Measurements from ENCODE around the gene IDH2.
"Not testable (repeated sequence)": the region's sequence is repeated elsewhere in the genome, so short reads cannot be mapped to it uniquely, and the experiment has no call there.

Gene IDH2

DNA sequence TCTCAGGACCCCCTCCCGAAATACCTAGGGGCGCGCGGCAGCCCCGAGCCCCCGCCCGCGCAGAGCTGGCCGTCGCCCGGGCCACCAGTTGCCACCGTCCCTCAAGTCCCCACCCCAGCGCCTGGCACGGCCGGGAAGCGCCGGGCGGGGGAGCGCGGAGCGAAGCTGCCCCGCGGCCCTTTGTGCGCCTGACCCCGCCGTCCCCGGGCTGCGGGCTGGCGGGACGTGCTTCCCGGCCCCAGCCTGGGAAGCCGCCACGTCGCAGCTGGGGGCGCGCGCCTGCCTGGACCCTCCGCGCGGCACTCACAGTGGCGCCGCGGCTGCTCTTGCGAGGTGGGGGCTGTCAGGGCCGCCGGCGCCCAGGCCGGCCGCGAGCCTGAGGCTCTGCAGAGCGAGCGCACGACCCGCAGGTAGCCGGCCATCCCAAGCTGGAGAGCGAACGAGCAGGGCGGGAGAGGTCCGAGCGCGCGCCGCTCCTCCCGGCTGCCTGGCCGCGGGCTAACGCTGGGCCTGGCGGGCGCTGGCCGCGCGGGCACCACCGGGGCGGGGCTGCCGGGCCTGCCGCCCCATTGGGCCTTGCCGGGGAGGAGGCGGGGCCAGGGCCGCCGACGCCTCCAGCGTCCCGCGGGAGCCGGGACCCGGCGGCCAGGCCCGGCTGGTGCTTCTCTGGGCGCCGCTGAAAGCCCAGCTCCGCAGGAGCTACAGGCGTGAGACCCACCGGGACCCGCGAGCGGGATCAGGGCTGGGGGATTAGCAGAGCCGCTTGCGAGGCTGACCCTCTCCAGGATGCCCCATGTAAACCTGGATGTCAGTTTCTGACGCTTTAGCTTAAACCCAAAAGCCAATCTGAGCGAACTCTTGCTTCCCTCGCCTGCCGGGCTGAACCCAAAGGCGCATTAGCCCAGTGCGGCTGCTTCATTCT lies at the start of gene IDH2:
TSS of gene IDH2 (minus strand) at position 500 of the 922 bp plus-strand sequence. CDS start at position 422, 78 bp downstream.
- Histone ChIP-seq H3K4me3 (ENCODE audit: low read length in 2 of 2) (peak within 1 kb of the TSS; percentile 70 to 88), H3K27me3 (ENCODE audit: control insufficient read depth in 2 of 2, insufficient read depth in 2 of 2, low read length in 2 of 2) (no peaks in the 10 kb centered on the region), H3K9ac (ENCODE audit: low read depth in 1 of 2, low read length in 2 of 2) (peak within 1 kb of the TSS; percentile 92 to 95), H3K4me1 (ENCODE audit: control insufficient read depth in 2 of 2, insufficient read depth in 2 of 2, low read length in 2 of 2) (peaks cover 22 to 35% of the 10 kb centered on the region in 2 donors), H3K9me3 (ENCODE audit: control insufficient read depth in 2 of 2, low read length in 2 of 2) (no peaks in the 10 kb centered on the region), H3K27ac (ENCODE audit: low read depth in 2 of 2, low read length in 2 of 2) (peak within 1 kb of the TSS; percentile 83 to 89), H3K36me3 (ENCODE audit: control insufficient read depth in 2 of 2, insufficient read depth in 2 of 2, low read length in 2 of 2) (no peaks in the 10 kb centered on the region)

DNA sequence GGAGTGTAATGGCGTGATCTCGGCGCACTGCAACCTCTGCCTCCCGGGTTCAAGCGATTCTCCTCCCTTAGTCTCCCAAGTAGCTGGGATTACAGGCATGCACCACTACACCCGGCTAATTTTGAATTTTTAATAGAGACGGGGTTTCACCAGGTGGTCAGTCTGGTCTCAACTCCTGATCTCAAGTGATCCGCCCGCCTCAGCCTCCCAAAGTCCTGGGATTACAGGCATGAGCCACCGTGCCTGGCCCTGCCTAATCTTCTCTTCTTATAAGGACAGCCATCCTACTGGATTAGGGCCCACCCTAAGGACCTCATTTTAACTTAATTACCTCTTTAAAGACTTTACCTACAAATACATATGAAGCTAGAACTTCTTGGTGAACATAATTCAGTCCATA lies 48.3 kb upstream of the IDH2 start:
- peaks cover 10 to 13% of the 10 kb centered on the region in 2 donors for H3K4me1 ChIP-seq (ENCODE audit: control insufficient read depth in 2 of 2, insufficient read depth in 2 of 2, low read length in 2 of 2)
- H3K4me3 ChIP-seq (ENCODE audit: low read length in 2 of 2); H3K27me3 ChIP-seq (ENCODE audit: control insufficient read depth in 2 of 2, insufficient read depth in 2 of 2, low read length in 2 of 2); H3K27ac ChIP-seq (ENCODE audit: low read depth in 2 of 2, low read length in 2 of 2); H3K9ac ChIP-seq (ENCODE audit: low read depth in 1 of 2, low read length in 2 of 2); H3K9me3 ChIP-seq (ENCODE audit: control insufficient read depth in 2 of 2, low read length in 2 of 2); H3K36me3 ChIP-seq (ENCODE audit: control insufficient read depth in 2 of 2, insufficient read depth in 2 of 2, low read length in 2 of 2): not testable (repeated sequence)

DNA sequence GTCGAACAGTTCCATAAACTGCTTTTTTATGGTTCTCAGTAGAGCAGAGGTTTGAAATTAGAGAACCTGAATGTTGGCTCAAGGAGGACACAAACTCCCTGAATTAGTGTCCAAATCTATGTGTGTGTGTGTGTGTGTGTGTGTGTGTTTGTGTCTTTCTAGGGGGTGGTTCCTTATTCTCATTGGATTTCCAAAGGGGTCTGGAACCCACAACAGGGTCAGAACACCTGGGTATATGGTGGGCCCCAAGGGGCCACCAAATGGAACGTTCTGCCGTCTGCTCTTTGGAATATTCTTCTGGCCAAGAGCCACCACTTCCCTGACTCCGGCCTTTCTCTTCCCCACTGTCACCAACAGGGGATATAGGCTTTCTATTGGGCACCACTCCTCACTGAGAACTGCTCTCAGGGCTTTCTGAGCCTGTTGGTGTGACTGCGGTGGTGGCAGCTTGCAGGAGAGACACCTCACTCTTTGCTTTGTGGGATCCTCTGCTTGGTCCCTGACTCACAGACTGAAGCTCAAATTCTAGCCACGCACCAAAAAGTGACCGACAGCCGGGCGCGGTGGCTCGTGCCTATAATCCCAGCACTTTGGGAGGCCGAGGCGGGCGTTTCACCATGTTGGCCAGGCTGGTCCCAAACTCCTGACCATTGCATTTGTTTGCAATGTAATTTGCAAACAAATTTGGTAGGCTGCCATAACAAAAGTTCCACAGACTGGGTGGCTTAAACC lies 47.5 kb upstream of the IDH2 start:
- Histone ChIP-seq H3K9ac (ENCODE audit: low read depth in 1 of 2, low read length in 2 of 2) (no peak overlapping the region), H3K4me1 (ENCODE audit: control insufficient read depth in 2 of 2, insufficient read depth in 2 of 2, low read length in 2 of 2) (peaks cover 4 to 6% of the 10 kb centered on the region in 2 donors), H3K9me3 (ENCODE audit: control insufficient read depth in 2 of 2, low read length in 2 of 2) (no peaks in the 10 kb centered on the region), H3K27me3 (ENCODE audit: control insufficient read depth in 2 of 2, insufficient read depth in 2 of 2, low read length in 2 of 2) (no peaks in the 10 kb centered on the region), H3K27ac (ENCODE audit: low read depth in 2 of 2, low read length in 2 of 2) (no peak overlapping the region), H3K36me3 (ENCODE audit: control insufficient read depth in 2 of 2, insufficient read depth in 2 of 2, low read length in 2 of 2) (no peaks in the 10 kb centered on the region), H3K4me3 (ENCODE audit: low read length in 2 of 2) (no peak overlapping the region)

DNA sequence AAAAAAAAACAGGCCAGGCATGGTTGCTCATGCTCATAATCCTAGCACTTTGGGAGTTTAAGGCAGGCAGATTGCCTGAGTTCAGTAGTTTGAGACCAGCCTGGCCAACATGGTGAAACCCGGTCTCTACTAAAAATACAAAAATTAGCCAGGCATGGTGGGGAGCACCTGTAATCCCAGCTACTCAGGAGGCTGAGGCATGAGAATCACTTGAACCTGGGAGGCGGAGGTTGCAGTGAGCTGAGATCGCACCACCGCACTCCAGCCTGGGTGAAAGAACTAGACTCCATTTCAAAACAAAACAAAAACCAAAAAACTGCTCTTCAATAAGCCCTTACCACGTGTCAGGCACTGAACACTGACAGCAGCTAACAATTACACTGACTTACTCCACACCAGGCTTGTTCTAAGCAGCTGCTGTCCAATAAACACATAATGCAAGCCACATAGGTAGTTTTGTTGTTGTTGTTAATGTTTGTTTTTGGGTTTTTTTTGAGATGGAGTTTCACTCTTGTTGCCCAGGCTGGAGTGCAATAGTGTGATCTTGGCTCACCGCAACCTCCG lies 44.0 kb upstream of the IDH2 start:
- H3K9me3 ChIP-seq (ENCODE audit: control insufficient read depth in 2 of 2, low read length in 2 of 2); H3K9ac ChIP-seq (ENCODE audit: low read depth in 1 of 2, low read length in 2 of 2); H3K27me3 ChIP-seq (ENCODE audit: control insufficient read depth in 2 of 2, insufficient read depth in 2 of 2, low read length in 2 of 2); H3K27ac ChIP-seq (ENCODE audit: low read depth in 2 of 2, low read length in 2 of 2); H3K36me3 ChIP-seq (ENCODE audit: control insufficient read depth in 2 of 2, insufficient read depth in 2 of 2, low read length in 2 of 2); H3K4me3 ChIP-seq (ENCODE audit: low read length in 2 of 2): not testable (repeated sequence)
- H3K4me1 ChIP-seq (ENCODE audit: control insufficient read depth in 2 of 2, insufficient read depth in 2 of 2, low read length in 2 of 2) = peaks cover 11 to 12% of the 10 kb centered on the region in 2 donors

DNA sequence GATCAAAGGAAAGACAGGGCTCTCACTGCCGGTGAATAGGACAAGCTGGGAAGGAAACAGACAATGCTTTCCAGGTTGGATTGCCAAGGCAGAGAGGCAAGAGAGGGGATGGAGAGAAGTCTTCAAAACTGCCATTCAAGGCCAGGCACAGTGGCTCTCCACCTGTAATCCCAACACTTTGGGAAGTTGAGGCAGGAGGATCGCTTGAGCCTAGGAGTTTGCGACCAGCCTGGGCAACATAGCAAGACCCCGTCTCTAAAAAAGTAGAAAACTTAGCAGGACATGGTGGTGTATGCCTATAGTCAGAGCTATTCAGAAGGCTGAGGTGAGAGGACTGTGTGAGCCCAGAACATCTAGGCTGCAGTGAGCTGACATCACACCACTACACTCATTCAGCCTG lies 43.5 kb upstream of the IDH2 start:
- H3K36me3 ChIP-seq (ENCODE audit: control insufficient read depth in 2 of 2, insufficient read depth in 2 of 2, low read length in 2 of 2) = no peaks in the 10 kb centered on the region
- H3K9me3 ChIP-seq (ENCODE audit: control insufficient read depth in 2 of 2, low read length in 2 of 2) = no peaks in the 10 kb centered on the region
- no peaks in the 10 kb centered on the region for H3K27me3 ChIP-seq (ENCODE audit: control insufficient read depth in 2 of 2, insufficient read depth in 2 of 2, low read length in 2 of 2)
- no peak overlapping the region for H3K27ac ChIP-seq (ENCODE audit: low read depth in 2 of 2, low read length in 2 of 2)
- peaks cover 11 to 12% of the 10 kb centered on the region in 2 donors for H3K4me1 ChIP-seq (ENCODE audit: control insufficient read depth in 2 of 2, insufficient read depth in 2 of 2, low read length in 2 of 2)
- H3K9ac ChIP-seq (ENCODE audit: low read depth in 1 of 2, low read length in 2 of 2) = no peak overlapping the region
- no peak overlapping the region for H3K4me3 ChIP-seq (ENCODE audit: low read length in 2 of 2)

DNA sequence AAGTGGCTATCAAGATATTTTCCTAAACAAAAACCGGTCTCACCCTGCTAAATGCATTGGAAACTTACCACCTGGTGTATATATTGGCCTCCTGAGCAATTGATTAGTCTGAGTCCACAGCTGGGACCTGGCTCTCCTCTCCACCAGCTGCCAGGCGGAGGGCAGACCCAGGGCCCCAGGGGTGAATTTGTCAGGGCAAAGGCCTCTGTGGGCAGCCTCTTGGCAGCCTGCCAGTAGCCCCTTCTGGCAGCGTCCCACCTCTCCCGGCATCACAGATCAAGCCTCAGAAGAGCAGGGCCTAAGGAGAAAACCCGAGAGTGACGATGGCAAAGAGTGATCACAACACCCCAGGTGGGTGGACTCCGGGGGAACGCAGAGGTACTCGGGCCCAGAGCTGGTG lies 43.0 kb upstream of the IDH2 start:
- Histone ChIP-seq H3K36me3 (ENCODE audit: control insufficient read depth in 2 of 2, insufficient read depth in 2 of 2, low read length in 2 of 2) (no peaks in the 10 kb centered on the region), H3K9ac (ENCODE audit: low read depth in 1 of 2, low read length in 2 of 2) (no peak overlapping the region), H3K27me3 (ENCODE audit: control insufficient read depth in 2 of 2, insufficient read depth in 2 of 2, low read length in 2 of 2) (no peaks in the 10 kb centered on the region), H3K4me3 (ENCODE audit: low read length in 2 of 2) (no peak overlapping the region), H3K27ac (ENCODE audit: low read depth in 2 of 2, low read length in 2 of 2) (no peak overlapping the region), H3K9me3 (ENCODE audit: control insufficient read depth in 2 of 2, low read length in 2 of 2) (no peaks in the 10 kb centered on the region), H3K4me1 (ENCODE audit: control insufficient read depth in 2 of 2, insufficient read depth in 2 of 2, low read length in 2 of 2) (peaks cover 11 to 12% of the 10 kb centered on the region in 2 donors)

DNA sequence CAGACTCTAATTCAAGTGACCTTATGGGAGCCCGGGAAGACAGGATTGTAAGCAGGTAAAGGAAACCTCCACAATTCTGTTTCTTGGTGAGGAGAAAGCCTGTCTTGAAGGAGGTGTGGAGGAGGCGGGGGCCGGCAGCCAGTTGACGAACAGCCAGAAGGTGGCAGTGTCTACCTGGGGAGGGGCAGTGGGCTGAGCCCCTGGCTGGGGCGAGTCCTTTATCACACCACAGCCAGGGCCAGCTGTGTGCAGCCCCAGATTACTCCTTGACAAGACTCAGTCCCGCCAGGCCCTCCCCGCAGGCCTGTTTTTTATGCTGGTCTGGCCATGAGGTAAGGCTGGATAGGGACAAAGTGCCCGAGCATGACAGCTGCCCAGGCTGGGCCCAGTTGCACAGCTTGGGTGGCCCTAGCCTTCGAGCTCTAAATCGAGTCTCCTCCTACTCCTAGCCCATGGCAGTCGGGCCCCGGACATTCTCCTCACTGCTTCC lies 40.9 kb upstream of the IDH2 start:
- no peaks in the 10 kb centered on the region for H3K27me3 ChIP-seq (ENCODE audit: control insufficient read depth in 2 of 2, insufficient read depth in 2 of 2, low read length in 2 of 2)
- H3K9ac ChIP-seq (ENCODE audit: low read depth in 1 of 2, low read length in 2 of 2) = peak overlapping the region in 1 of 2 donors; percentile 24
- no peaks in the 10 kb centered on the region for H3K9me3 ChIP-seq (ENCODE audit: control insufficient read depth in 2 of 2, low read length in 2 of 2)
- peaks cover 5 to 9% of the 10 kb centered on the region in 2 donors for H3K4me1 ChIP-seq (ENCODE audit: control insufficient read depth in 2 of 2, insufficient read depth in 2 of 2, low read length in 2 of 2)
- H3K36me3 ChIP-seq (ENCODE audit: control insufficient read depth in 2 of 2, insufficient read depth in 2 of 2, low read length in 2 of 2) = no peaks in the 10 kb centered on the region
- no peak overlapping the region for H3K27ac ChIP-seq (ENCODE audit: low read depth in 2 of 2, low read length in 2 of 2)
- peak overlapping the region in 1 of 2 donors; percentile 7 for H3K4me3 ChIP-seq (ENCODE audit: low read length in 2 of 2)

DNA sequence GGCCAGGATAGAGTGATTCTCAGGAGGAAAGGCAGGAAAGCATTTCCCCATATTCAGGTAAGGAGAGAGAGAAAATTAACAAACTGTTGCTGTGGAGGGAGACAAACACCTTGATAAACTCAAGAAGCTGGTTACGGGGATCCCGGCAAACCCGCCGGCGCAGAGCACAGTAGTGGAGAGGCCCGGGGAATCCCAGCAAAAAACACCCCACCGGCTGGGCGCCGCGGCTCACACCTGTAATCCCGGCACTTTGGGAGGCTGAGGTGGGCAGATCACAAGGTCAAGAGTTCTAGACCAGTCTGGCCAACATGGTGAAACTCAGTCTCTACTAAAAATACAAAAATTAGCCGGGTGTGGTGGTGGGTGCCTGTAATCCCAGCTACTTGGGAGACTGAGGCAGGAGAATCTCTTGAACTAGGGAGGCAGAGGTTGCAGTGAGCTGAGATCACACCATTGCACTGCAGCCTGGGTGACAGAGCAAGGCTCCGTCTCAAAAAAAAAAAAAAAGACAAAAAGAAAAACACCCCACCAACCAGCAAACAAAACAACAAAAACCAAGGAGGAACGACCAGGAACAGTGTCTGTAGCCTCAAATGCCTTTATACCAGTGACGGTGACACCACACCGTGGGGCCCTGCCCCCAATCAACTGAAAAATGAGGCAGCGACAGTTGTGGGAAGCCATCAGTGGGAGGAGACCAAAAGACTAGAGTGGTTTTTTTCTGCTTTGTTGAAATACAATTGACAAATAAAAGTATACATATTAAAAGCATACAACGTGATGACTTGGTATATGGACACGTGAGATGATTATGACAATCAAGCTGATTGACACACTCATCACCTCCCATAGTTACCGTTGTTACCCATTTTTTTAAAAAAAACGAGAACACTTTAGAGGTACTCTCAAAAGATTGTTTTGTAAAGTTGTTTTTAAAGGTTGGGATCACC lies 40.2 kb upstream of the IDH2 start:
- Histone ChIP-seq H3K9ac (ENCODE audit: low read depth in 1 of 2, low read length in 2 of 2) (no peak overlapping the region), H3K36me3 (ENCODE audit: control insufficient read depth in 2 of 2, insufficient read depth in 2 of 2, low read length in 2 of 2) (no peaks in the 10 kb centered on the region)

DNA sequence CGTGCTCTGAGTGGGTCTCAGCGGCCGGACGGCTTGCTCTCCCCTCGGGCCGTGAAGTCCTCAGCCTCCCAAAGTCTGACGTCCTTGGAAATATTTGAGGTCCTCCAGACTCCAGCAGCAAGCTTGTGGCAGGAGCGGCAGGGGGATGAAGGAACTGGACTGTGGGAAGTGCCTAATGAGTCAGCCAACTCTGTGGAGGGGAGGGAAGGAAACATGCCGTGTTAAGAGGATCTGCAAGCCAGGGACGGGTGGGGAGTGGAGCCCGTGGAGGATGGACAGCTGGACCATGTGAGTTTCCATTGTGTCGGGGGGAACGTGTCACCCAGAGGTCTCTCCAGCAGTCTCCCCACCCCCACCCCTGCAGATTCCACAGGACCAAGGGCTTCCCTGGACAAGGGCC lies 39.4 kb upstream of the IDH2 start:
- Histone ChIP-seq H3K36me3 (ENCODE audit: control insufficient read depth in 2 of 2, insufficient read depth in 2 of 2, low read length in 2 of 2) (no peaks in the 10 kb centered on the region), H3K27ac (ENCODE audit: low read depth in 2 of 2, low read length in 2 of 2) (no peak overlapping the region), H3K27me3 (ENCODE audit: control insufficient read depth in 2 of 2, insufficient read depth in 2 of 2, low read length in 2 of 2) (no peaks in the 10 kb centered on the region), H3K9ac (ENCODE audit: low read depth in 1 of 2, low read length in 2 of 2) (no peak overlapping the region), H3K4me1 (ENCODE audit: control insufficient read depth in 2 of 2, insufficient read depth in 2 of 2, low read length in 2 of 2) (peaks cover 5 to 9% of the 10 kb centered on the region in 2 donors), H3K4me3 (ENCODE audit: low read length in 2 of 2) (no peak overlapping the region), H3K9me3 (ENCODE audit: control insufficient read depth in 2 of 2, low read length in 2 of 2) (no peaks in the 10 kb centered on the region)

More for the DNA sequence above, 40.2 kb upstream of the IDH2 start:
- no peaks in the 10 kb centered on the region for H3K9me3 ChIP-seq (ENCODE audit: control insufficient read depth in 2 of 2, low read length in 2 of 2)
- peaks cover 5 to 9% of the 10 kb centered on the region in 2 donors for H3K4me1 ChIP-seq (ENCODE audit: control insufficient read depth in 2 of 2, insufficient read depth in 2 of 2, low read length in 2 of 2)
- H3K4me3 ChIP-seq (ENCODE audit: low read length in 2 of 2) = no peak overlapping the region
- H3K27me3 ChIP-seq (ENCODE audit: control insufficient read depth in 2 of 2, insufficient read depth in 2 of 2, low read length in 2 of 2) = no peaks in the 10 kb centered on the region
- no peak overlapping the region for H3K27ac ChIP-seq (ENCODE audit: low read depth in 2 of 2, low read length in 2 of 2)

Measured in mucosa of rectum (tissue), 2 donors.